Prostate gland (tissue), 2 donors: ENCODE measurements around the gene CALB2. TPM values are rescaled to one million over a fixed set of nuclear protein-coding genes. Genes with fewer than 3 reads are reported as not detected.

Experiments
- DNase-seq: peaks from one replicate; pipeline ENCODE4 v3.0.0-alpha.2; 2019; ENCODE audit warnings: low spot score
- H3K27ac ChIP-seq, 2 donors: fragments of 200-600 bp; sonication (generic); 2 replicates each; pipeline ENCODE4 v1.5.1; 2017 to 2019
- H3K27me3 ChIP-seq: fragments of 200-600 bp; sonication (generic); replicated peaks from 2 replicates; pipeline ENCODE4 v1.5.1; 2019; ENCODE audit not compliant: insufficient read depth
- H3K36me3 ChIP-seq, 2 donors: fragments of 200-600 bp; sonication (generic); 1 replicate in 1 of 2; 2 replicates in 1 of 2; pipeline versions ENCODE4 v1.5.1 to v1.8.1; 2017 to 2019
- H3K4me1 ChIP-seq: fragments of 200-600 bp; sonication (generic); replicated peaks from 2 replicates; pipeline ENCODE4 v1.5.1; 2019
- H3K4me3 ChIP-seq, 2 donors: fragments of 200-600 bp; sonication (generic); 2 replicates each; pipeline ENCODE4 v1.5.1; 2017 to 2019
- H3K9me3 ChIP-seq: fragments of 200-600 bp; sonication (generic); 2 replicates; pipeline ENCODE4 v1.5.1; 2017
- POLR2A ChIP-seq: fragments of 450-650 bp; IDR thresholded peaks from one replicate; pipeline ENCODE4 v1.6.1; 2016; ENCODE audit warnings: antibody characterized with exemption, mild to moderate bottlenecking
- POLR2AphosphoS5 ChIP-seq: sonication (generic); formaldehyde crosslinking; IDR thresholded peaks from one replicate; pipeline ENCODE4 v1.6.1; 2017; ENCODE audit warnings: antibody characterized with exemption
- WGBS: methylation state at CpG from one replicate; pipeline ENCODE4 v1.1.5; 2018; 5-methylcytosine and 5-hydroxymethylcytosine counted together
- intact Hi-C: fragments of 100-400 bp; cut with DNase I; formaldehyde crosslinking; loops from one replicate; pipeline ENCODE4 v1.14.2; 2022
- total RNA-seq, 2 donors: library from RNA; depleted of rRNA; stranded (reverse); fragments of >200 nt; gene quantifications; one replicate each; pipeline ENCODE4 v1.1.0, GENCODE V29; 2016
- TF ChIP-seq, protein P1 (sequence below), 4 experiments: fragments of 200-600 bp in 2 of 4; fragments of 450-650 bp in 2 of 4; sonication (generic) in 2 of 4; IDR thresholded peaks; 1 replicate in 3 of 4; 2 replicates in 1 of 4; pipeline ENCODE4 v1.5.1; 2016 to 2019; ENCODE audit warnings: antibody characterized with exemption in 4 of 4, mild to moderate bottlenecking in 2 of 4, moderate library complexity in 2 of 4

The CALB2 gene
- total RNA-seq, 2 donors from 2014 or later = 2.4 to 6.9 TPM

DNA sequence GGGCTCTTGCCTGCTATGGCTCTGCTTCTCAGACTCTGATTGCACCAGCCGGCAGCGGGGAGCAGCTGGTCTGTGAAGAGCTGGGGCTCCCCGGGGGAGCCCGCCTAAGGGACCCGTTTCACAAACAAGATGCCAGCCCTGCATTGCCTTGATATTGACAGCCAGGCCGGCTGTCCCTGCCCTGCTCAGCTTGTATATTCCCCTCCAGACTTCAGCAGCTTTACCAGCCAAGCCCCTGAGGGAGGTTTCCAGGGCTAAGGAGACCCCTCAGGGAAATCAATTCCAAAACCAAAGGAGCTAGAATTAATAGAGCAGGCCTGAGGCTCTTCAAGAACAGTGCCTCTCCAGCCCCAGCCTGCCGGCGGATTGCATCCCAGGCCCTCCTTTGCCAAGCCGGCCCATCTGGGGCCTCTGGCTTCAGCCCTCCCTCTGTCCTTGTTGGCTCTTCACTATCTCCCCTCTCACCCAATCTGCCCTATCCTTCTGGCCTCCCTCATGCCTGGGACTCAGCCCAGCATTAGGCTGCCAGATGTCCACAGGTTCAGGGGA lies 5.7 kb downstream of the CALB2 start:
- intact Hi-C loops = no loop called here
- Histone ChIP-seq H3K36me3 (no peaks in the 10 kb centered on the region), H3K27ac (no peak overlapping the region), H3K4me3 (no peak overlapping the region), H3K27me3 (no peaks in the 10 kb centered on the region), H3K4me1 (no peaks in the 10 kb centered on the region), H3K9me3 (no peaks in the 10 kb centered on the region)
- no peak for TF ChIP-seq POLR2A
- TF ChIP-seq, protein P1, sequence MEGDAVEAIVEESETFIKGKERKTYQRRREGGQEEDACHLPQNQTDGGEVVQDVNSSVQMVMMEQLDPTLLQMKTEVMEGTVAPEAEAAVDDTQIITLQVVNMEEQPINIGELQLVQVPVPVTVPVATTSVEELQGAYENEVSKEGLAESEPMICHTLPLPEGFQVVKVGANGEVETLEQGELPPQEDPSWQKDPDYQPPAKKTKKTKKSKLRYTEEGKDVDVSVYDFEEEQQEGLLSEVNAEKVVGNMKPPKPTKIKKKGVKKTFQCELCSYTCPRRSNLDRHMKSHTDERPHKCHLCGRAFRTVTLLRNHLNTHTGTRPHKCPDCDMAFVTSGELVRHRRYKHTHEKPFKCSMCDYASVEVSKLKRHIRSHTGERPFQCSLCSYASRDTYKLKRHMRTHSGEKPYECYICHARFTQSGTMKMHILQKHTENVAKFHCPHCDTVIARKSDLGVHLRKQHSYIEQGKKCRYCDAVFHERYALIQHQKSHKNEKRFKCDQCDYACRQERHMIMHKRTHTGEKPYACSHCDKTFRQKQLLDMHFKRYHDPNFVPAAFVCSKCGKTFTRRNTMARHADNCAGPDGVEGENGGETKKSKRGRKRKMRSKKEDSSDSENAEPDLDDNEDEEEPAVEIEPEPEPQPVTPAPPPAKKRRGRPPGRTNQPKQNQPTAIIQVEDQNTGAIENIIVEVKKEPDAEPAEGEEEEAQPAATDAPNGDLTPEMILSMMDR (IDR thresholded peaks at IDR 0.05) = no peak
- DNase-seq = no peak
- WGBS = 63% methylated on average over 9 of the region's 9 CpGs

DNA sequence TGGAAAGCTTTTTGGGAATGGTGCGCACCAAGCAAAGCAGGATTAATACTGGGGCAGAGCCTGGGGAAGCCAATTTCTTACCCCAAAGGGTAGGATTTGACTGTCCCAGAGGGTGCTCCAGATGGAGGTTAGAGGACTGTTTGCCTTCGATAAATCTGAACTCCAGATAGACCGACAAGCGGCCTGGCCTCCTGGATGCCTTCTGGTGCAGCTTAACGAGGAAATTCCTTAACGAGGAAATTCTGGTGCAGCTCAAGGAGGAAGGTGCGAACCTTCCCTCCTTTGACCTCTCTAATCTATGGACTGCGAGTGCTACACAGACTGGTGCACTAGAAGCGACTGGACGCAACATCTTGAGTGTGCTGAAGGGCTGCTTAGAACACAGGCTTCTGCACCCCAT lies 6.5 kb downstream of the CALB2 start:
- Histone ChIP-seq H3K9me3 (no peaks in the 10 kb centered on the region), H3K27ac (no peak overlapping the region), H3K36me3 (no peaks in the 10 kb centered on the region), H3K4me1 (no peaks in the 10 kb centered on the region), H3K4me3 (no peak overlapping the region), H3K27me3 (no peaks in the 10 kb centered on the region)
- intact Hi-C loops = no loop called here
- no peak for DNase-seq
- WGBS = 74% methylated on average over 10 of the region's 10 CpGs
- TF ChIP-seq POLR2AphosphoS5 (no peak), POLR2A (no peak)
- TF ChIP-seq, protein P1 (IDR thresholded peaks at IDR 0.05) = no peak

DNA sequence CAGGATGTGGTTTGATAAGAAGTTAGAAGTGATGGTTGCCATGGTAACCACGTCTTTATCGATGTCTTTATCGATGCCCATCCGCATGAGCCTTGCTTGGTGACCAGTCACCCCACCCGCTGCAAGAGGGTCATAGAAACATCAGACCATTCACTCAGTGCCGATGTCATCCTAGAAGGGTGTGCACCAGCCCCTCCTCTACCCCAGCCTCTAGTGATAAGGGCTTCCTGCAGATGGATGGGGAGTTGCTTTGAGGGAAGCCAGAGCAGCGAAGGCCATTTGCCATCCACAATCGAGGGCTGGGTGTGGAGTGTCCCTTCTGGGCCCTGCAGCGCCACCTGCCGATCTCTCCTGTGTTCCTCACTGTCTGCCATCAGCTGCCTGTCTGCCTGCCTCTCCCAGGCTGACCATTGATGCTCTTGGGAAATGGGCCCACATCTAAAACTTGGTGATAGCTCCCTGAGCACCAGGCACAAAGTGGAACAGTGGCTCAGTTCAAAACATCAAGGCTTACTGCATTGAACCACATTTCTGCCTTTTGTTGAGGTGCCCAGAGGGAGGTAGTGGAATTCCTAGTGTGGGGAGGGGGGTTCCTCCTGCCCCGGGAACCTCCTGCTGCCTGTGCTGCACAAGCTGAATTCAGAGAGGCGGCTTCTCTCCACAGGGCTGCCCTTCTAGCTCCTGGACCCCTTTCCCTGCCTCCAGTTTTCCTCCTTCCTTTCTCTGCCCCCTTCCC lies 8.9 kb downstream of the CALB2 start:
- no peak overlapping the region for H3K4me3 ChIP-seq
- H3K4me1 ChIP-seq = no peaks in the 10 kb centered on the region
- no peaks in the 10 kb centered on the region for H3K27me3 ChIP-seq
- H3K27ac ChIP-seq = no peak overlapping the region
- TF ChIP-seq, protein P1 (IDR thresholded peaks at IDR 0.05) = peak in 1 of 4 experiments; percentile 25
- no peak for TF ChIP-seq POLR2A
- no peak for TF ChIP-seq POLR2AphosphoS5
- H3K9me3 ChIP-seq = no peaks in the 10 kb centered on the region
- intact Hi-C loops = no loop called here
- no peak for DNase-seq
- WGBS = 70% methylated on average over 9 of the region's 12 CpGs
- H3K36me3 ChIP-seq = no peaks in the 10 kb centered on the region

DNA sequence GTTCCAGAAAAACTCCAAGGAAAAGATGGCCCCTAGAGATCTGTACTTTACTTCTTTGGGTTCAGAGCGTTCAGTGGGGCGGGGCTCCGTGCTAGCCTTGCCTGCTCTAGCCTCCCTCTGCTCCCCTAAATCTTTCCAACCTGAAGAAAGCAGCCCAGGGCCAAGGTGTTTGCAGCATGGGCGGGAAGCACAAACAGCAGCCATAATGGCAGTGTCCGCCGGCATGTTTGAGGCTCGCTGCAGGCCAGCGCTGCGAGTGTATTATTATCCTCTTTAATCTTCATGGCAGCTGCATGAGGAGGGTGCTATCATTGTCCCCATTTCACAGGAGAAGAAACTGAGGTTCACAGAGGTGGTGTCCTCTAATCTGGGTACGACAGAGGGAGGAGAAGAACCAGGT lies 10.4 kb downstream of the CALB2 start:
- no peaks in the 10 kb centered on the region for H3K36me3 ChIP-seq
- no peak overlapping the region for H3K4me3 ChIP-seq
- H3K4me1 ChIP-seq = no peaks in the 10 kb centered on the region
- TF ChIP-seq POLR2AphosphoS5 = no peak
- TF ChIP-seq POLR2A = no peak
- TF ChIP-seq, protein P1 (IDR thresholded peaks at IDR 0.05) = no peak
- DNase-seq = no peak
- H3K27me3 ChIP-seq = peaks cover 3% of the 10 kb centered on the region
- intact Hi-C loops = no loop called here
- H3K9me3 ChIP-seq = no peaks in the 10 kb centered on the region
- no peak overlapping the region for H3K27ac ChIP-seq
- WGBS = 66% methylated on average over 10 of the region's 10 CpGs

DNA sequence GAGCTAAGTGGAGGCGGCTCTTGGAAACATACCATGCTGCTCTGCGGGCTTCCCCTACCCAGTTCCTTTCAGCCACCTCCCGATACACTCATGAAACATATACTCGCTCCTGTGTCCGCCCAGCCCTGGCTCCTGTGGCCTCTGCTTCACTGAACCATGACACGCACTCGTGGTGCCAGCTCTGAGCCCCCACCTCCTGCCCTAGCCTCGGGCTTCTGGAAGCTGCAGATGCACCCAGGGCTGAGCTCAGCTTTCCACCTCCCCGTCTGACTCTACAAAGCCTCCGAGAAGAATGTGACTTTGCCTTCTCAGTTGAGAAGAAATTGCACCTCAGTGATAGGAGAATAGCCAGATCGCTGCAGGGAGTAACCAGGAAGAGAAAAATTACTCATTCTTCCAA lies 11.0 kb downstream of the CALB2 start:
- Histone ChIP-seq H3K27ac (no peak overlapping the region), H3K4me3 (no peak overlapping the region), H3K4me1 (no peaks in the 10 kb centered on the region), H3K36me3 (no peaks in the 10 kb centered on the region), H3K27me3 (peaks cover 3% of the 10 kb centered on the region), H3K9me3 (no peaks in the 10 kb centered on the region)
- intact Hi-C loops = no loop called here
- DNase-seq = no peak
- 66% methylated on average over 11 of the region's 11 CpGs for WGBS
- no peak for TF ChIP-seq POLR2AphosphoS5
